ENCODE data around the gene AGBL3. TPM values are rescaled to one million over a fixed set of nuclear protein-coding genes. Genes with fewer than 3 reads are reported as not detected.

Gene AGBL3
- total RNA-seq, 4 donors from 2014 or later = 0.69 to 2.8 (median 0.92) TPM

DNA sequence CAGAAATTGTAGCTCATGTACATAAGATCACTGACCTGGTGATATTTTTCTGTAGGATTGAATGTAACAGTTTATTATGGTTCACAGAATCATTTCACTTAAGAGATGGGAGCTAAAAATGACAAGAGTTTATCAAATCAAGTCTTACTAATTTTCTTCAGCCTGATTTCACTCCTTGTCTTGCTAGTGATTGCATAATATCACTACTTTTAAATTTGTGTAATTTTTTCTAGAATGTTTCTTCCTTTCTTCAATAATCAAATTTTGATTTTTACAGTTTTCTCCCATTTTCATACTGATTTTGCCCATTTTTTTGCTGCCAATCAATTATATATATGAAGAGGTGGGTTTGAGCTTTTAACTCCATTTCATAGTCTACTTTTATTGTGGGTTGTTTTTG lies 92.8 kb downstream of the AGBL3 start:
- TF ChIP-seq POLR2A (IDR thresholded peaks at IDR 0.05) = no peak
- TF ChIP-seq, protein P1, sequence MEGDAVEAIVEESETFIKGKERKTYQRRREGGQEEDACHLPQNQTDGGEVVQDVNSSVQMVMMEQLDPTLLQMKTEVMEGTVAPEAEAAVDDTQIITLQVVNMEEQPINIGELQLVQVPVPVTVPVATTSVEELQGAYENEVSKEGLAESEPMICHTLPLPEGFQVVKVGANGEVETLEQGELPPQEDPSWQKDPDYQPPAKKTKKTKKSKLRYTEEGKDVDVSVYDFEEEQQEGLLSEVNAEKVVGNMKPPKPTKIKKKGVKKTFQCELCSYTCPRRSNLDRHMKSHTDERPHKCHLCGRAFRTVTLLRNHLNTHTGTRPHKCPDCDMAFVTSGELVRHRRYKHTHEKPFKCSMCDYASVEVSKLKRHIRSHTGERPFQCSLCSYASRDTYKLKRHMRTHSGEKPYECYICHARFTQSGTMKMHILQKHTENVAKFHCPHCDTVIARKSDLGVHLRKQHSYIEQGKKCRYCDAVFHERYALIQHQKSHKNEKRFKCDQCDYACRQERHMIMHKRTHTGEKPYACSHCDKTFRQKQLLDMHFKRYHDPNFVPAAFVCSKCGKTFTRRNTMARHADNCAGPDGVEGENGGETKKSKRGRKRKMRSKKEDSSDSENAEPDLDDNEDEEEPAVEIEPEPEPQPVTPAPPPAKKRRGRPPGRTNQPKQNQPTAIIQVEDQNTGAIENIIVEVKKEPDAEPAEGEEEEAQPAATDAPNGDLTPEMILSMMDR (IDR thresholded peaks at IDR 0.05) = no peak
- no peak overlapping the region for H3K4me3 ChIP-seq (ENCODE audit: low read depth, poor library complexity, severe bottlenecking)
- no peak for DNase-seq (ENCODE audit: low spot score in 2 of 2)
- intact Hi-C loops (cut with DNase I; ENCODE audit: low total_unique reads) = no loop called here

DNA sequence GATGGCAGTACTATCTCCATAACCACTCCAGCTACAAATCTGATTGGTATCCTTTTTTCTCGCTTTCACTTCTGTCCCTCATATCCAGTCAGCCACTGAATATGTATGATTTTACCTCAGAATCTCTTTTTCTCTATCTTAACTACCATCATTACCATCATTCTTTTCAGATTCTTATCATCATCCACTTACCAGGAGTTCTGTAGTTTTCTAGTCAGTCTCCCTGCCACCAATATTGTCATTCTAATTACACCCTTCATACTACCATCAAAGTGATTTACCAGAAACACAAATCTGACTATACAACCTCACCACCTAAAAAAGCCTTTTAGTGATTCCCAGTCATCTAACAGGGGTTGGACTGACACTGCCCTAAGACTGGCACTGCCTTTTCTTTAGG lies 96.7 kb downstream of the AGBL3 start:
- 0% methylated on average over 1 of the region's 1 CpG for WGBS, 2 donors
- intact Hi-C loops (cut with DNase I; ENCODE audit: low total_unique reads) = no loop called here
- TF ChIP-seq POLR2A (IDR thresholded peaks at IDR 0.05) = no peak
- TF ChIP-seq, protein P1 (IDR thresholded peaks at IDR 0.05) = no peak
- DNase-seq (ENCODE audit: low spot score in 2 of 2) = no peak
- H3K4me3 ChIP-seq (ENCODE audit: low read depth, poor library complexity, severe bottlenecking) = no peak overlapping the region

DNA sequence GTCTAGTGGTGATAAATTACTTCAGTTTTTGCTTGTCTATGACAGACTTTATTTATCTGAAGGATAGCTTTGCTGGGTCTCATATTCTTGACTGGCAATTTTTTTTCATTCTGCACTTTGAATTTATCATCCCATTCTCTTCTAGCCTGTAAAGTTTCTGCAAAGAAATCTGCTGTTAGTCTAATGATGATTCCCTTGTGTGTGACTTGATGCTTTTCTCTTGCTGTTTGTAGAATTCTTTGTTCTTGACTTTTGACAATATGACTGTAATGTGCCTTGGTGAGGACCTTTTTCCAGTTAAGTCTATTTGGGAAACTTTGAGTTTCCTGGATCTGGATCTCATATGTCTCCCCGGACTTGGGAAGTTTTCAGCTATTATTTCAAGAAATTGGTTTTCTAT lies 102.3 kb downstream of the AGBL3 start:
- H3K4me3 ChIP-seq (ENCODE audit: low read depth, poor library complexity, severe bottlenecking) = no peak overlapping the region
- intact Hi-C loops (cut with DNase I; ENCODE audit: low total_unique reads) = no loop called here
- WGBS, 2 donors = 92 to 96% methylated on average over 1 of the region's 1 CpG
- no peak for DNase-seq (ENCODE audit: low spot score in 2 of 2)
- TF ChIP-seq, protein P1 (IDR thresholded peaks at IDR 0.05) = no peak
- TF ChIP-seq POLR2A (IDR thresholded peaks at IDR 0.05) = no peak

DNA sequence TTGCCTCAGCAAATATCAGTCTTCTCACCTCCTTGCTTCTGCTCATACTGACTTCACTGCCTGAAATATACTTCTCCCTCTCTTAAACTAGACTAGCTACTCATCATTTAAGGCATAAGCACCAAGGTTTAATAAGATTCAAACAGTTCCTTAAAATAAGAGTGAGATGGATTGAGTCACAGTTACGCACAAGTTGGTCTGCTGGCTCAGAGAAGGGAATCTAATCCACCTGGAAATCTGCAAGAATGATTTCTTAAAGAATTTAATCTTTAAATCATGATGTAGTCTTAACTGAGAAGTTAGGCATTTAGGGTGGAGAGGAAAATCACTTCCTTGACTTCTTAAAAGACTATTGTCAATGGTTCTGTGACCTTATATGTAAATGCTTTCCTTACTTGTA lies 105.4 kb downstream of the AGBL3 start:
- no peak for DNase-seq (ENCODE audit: low spot score in 2 of 2)
- intact Hi-C loops (cut with DNase I; ENCODE audit: low total_unique reads) = no loop called here
- no peak overlapping the region for H3K4me3 ChIP-seq (ENCODE audit: low read depth, poor library complexity, severe bottlenecking)
- no peak for TF ChIP-seq POLR2A (IDR thresholded peaks at IDR 0.05)
- WGBS, 2 donors = 98% methylated on average over 1 of the region's 1 CpG

DNA sequence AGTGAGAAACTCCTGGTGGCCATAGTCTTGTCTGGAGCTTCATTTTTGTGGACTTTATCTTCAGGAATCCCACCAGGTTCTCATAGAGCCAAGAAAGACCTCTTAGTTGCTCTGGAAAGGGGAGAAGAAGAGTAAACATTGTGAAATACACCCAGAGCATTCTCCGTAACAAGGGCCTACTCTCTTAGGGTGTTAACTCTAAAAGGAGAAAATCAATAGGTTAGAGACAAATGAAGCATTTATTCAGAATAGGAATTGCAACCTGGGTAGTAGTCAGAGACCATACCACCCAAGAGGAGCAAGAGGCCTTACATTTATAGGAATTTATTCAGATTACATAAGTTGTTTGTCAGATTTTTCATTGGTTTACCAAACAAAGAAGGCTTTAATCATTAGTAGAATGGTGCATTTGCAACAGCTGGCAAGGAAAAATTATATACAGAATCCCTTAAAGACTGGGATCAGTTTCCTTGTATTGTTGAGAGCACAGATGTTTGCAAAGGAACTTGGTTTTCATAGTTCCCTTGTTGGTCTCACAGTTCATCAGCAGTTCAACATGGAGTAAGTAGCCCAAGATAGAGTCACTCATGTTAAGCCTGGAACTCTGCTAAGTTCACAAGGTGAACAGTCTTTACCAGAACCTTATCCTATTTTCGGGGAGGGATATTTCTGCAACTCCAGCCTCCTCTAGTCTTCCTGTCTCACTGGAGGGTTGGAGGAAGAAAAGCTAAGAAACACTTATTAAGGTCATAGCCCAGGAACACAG lies 108.3 kb downstream of the AGBL3 start:
- intact Hi-C loops (cut with DNase I; ENCODE audit: low total_unique reads) = no loop called here
- no peak for TF ChIP-seq POLR2A (IDR thresholded peaks at IDR 0.05)
- TF ChIP-seq, protein P1 (IDR thresholded peaks at IDR 0.05) = no peak

DNA sequence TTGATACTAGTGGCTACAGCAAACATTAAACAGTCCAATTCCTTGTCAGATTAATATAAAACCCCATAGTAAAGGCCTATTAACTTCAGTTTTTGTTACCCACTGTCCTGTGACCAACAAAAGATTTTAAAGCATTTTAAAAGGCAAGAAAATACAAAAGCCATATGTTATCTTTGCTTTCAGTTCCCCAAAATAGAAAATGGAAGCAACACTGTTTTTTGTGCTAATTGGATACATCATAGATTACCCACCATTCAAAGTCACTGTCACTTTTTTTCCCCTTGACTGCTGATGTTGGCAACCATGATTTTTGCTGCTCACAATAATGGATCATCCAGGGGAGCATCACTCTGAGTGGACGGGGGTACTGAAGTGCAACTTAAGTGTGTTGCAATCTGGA lies 109.1 kb downstream of the AGBL3 start:
- no peak overlapping the region for H3K4me3 ChIP-seq (ENCODE audit: low read depth, poor library complexity, severe bottlenecking)
- TF ChIP-seq, protein P1 (IDR thresholded peaks at IDR 0.05) = no peak
- TF ChIP-seq POLR2A (IDR thresholded peaks at IDR 0.05) = no peak
- intact Hi-C loops (cut with DNase I; ENCODE audit: low total_unique reads) = no loop called here
- 100% methylated on average over 1 of the region's 1 CpG for WGBS, 2 donors
- no peak for DNase-seq (ENCODE audit: low spot score in 2 of 2)

More for the DNA sequence above, 108.3 kb downstream of the AGBL3 start:
- 93 to 95% methylated on average over 2 of the region's 2 CpGs for WGBS, 2 donors
- no peak overlapping the region for H3K4me3 ChIP-seq (ENCODE audit: low read depth, poor library complexity, severe bottlenecking)
- DNase-seq (ENCODE audit: low spot score in 2 of 2) = no peak
